Vagina (tissue), 2 donors: ENCODE results near the gene URAD.

Source experiments
- POLR2AphosphoS5 ChIP-seq, 2 donors: sonication (generic); formaldehyde crosslinking; IDR thresholded peaks; one replicate each; pipeline ENCODE4 v1.9.0; 2017; ENCODE audit warnings: antibody characterized with exemption in 2 of 2, mild to moderate bottlenecking in 2 of 2, low read depth in 1 of 2; ENCODE audit not compliant: insufficient read depth in 1 of 2
- TF ChIP-seq, protein P1 (sequence below), 3 experiments: fragments of 450-650 bp in 2 of 3; fragments of 200-600 bp in 1 of 3; sonication (generic) in 1 of 3; IDR thresholded peaks; one replicate each; pipeline ENCODE4 v1.5.1; 2017 to 2019; ENCODE audit warnings: antibody characterized with exemption in 3 of 3, mild to moderate bottlenecking in 2 of 3, moderate library complexity in 2 of 3

DNA sequence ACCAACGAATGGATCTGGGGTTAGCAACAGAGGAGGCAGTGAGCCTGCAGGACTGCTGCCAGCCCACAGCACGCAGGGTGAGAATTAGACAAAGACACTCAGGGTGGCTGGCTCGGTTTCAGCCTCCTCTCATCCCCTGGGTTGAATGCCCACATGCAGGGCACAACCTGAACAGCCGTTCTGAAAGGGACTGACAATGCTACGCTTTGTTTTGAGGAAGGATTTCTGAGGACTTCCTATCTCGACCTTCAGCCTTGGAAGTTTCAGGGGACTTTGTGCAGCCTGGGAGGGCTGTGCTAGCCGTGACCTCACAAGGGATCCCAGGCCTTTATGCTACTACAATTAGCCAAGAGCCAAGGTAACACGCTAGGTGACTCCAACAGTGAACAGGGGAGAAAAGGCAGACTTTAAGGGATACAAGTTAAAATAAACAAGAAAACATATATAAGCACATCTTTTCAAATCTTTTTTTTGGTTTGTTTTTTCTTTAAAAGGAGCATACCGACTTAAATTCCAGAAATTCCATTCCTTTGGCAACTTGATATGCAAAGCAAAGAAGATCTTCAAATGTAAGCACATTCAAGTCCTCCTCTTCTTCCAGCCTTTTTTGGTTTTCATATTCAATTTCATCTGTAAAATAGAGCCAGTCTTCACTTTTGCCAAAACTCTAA lies 34.5 kb upstream of the URAD start:
- TF ChIP-seq POLR2AphosphoS5 (IDR thresholded peaks at IDR 0.05; ENCODE audit: insufficient read depth in 1 of 2, low read depth in 1 of 2): no peak
- TF ChIP-seq, protein P1, sequence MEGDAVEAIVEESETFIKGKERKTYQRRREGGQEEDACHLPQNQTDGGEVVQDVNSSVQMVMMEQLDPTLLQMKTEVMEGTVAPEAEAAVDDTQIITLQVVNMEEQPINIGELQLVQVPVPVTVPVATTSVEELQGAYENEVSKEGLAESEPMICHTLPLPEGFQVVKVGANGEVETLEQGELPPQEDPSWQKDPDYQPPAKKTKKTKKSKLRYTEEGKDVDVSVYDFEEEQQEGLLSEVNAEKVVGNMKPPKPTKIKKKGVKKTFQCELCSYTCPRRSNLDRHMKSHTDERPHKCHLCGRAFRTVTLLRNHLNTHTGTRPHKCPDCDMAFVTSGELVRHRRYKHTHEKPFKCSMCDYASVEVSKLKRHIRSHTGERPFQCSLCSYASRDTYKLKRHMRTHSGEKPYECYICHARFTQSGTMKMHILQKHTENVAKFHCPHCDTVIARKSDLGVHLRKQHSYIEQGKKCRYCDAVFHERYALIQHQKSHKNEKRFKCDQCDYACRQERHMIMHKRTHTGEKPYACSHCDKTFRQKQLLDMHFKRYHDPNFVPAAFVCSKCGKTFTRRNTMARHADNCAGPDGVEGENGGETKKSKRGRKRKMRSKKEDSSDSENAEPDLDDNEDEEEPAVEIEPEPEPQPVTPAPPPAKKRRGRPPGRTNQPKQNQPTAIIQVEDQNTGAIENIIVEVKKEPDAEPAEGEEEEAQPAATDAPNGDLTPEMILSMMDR (IDR thresholded peaks at IDR 0.05): no peak
